Kidney epithelial cell (primary cell): ENCODE data around the gene BSX. TPM values are rescaled to one million over a fixed set of nuclear protein-coding genes. Genes with fewer than 3 reads are reported as not detected.

Experiments used
- DNase-seq: peaks from one replicate; pipeline ENCODE4 v3.0.0-alpha.2; 2010; ENCODE audit warnings: low read depth
- H3K27me3 ChIP-seq: 2 replicates; pipeline ENCODE4 v1.6.0; 2011; ENCODE audit warnings: low read length; ENCODE audit not compliant: control insufficient read depth, insufficient read depth
- H3K36me3 ChIP-seq: 2 replicates; pipeline ENCODE4 v1.5.1; 2011; ENCODE audit warnings: low read length; ENCODE audit not compliant: control insufficient read depth, insufficient read depth
- H3K4me3 ChIP-seq: 2 replicates; pipeline ENCODE4 v1.5.1; 2011; ENCODE audit warnings: low read depth, mild to moderate bottlenecking, control low read depth, low read length
- CTCF ChIP-seq: IDR thresholded peaks from 2 replicates; pipeline ENCODE4 v1.5.1; 2011; ENCODE audit warnings: mild to moderate bottlenecking, moderate library complexity, low read length, control low read depth, inconsistent platforms; ENCODE audit not compliant: insufficient read depth, poor library complexity, severe bottlenecking
- total RNA-seq: library from RNA; depleted of rRNA; stranded (reverse); fragments of >200 nt; gene quantifications from 2 replicates; pipeline ENCODE4 v1.2.3, GENCODE V29; 2015

Gene BSX
- total RNA-seq, 1 donor from 2014 or later, result not detected

DNA sequence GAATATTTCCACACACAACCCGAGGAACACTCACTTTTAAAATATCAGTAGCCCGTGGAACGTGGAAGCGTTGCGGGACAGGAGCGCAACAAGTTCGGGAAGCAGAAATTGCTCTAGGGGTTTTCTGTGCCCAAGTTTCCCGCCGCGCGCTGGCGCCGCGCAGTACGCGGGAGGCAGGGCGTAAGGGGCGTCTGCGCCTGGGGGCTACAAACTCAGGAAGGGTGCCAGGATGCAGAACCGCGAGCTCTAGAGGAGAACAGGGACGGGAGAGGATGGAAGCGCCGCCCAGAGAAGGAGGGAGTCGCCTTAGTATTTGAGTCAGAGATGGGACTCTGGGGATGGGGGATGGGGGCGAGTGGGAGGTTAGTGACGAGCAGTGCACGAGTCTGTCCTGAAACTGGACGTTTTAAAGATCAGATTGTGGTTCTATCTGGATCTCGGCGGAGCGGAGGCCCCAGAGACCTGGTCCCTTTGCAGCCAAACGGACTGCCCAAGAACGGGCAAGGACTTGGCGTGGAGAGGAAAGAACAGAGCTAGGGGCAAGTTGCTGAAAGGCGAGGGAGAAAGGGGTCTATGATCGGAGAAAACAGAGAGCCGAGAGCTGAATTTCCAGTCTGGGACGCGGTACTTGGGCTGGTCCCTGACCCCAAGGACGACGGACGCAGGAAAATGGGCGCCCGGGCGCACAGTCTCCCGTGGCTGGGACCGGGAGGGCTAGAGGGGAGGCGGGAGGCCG is 4.7 kb downstream of the BSX start:
- Histone ChIP-seq H3K27me3 (peaks cover 69% of the 10 kb centered on the region), H3K36me3 (no peaks in the 10 kb centered on the region), H3K4me3 (no peak overlapping the region)
- TF ChIP-seq CTCF, result no peak
- no peak for DNase-seq

DNA sequence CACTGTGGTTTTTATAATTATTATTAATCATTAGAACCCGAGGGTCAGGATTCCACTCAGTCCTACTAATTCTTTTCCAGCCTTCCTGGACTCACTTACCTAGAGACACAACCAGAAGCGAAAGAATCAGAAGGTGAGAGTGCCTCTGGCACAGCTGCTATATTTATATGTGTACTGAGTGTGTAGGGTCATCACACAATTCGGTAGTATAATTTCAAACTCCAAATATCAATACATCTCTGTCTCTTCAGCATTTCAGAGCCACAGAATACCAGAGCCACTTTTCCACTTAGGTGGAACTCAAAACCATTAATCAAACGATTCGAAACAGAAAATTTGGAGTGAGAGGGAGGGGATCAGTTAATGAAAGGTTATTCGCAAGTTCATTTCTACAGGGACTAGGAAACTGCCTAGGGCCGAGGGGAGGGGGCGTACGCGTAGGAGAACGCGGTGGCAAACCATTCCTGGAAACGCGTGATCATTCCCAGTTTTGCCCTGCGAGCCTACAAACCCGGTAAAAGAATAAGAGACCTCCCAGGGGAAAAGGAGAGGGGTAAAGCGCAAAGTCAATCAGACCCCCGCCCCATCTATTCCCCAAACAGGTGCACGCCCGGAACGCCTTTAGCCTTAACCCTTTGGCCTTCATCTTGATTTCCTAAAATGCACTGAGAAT is 5.4 kb downstream of the BSX start:
- no peak overlapping the region for H3K4me3 ChIP-seq
- DNase-seq, result no peak
- no peak for TF ChIP-seq CTCF
- H3K27me3 ChIP-seq, result peaks cover 62% of the 10 kb centered on the region
- no peaks in the 10 kb centered on the region for H3K36me3 ChIP-seq

DNA sequence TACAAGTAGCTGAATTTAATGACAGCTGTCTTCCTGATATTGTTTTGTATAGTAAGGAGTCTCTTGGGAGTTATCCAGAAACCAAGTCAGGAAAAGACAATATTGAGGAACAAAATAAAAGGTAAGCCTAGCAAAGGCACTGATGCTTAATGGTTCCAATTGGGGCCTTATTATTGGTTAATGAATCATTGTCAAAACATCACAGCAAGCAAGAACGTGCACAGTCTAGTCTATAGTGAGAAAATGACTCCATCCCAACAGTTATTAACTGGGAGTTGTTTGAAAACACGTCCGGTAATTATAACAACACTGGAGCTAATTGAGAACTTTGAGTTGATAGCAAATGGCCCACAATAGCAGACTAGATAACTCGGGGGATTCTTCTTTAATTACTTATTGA is 17.7 kb downstream of the BSX start:
- DNase-seq, result no peak
- no peaks in the 10 kb centered on the region for H3K36me3 ChIP-seq
- TF ChIP-seq CTCF, result no peak
- H3K27me3 ChIP-seq, result peaks cover 3% of the 10 kb centered on the region
- H3K4me3 ChIP-seq, result no peak overlapping the region

GRCh38 chr11:122954455-122954854 is 27.2 kb downstream of the BSX start:
- TF ChIP-seq CTCF, result no peak
- no peaks in the 10 kb centered on the region for H3K27me3 ChIP-seq
- H3K4me3 ChIP-seq, result no peak overlapping the region
- no peaks in the 10 kb centered on the region for H3K36me3 ChIP-seq
- DNase-seq, result no peak

- Histone ChIP-seq H3K27me3 (no peaks in the 10 kb centered on the region), H3K36me3 (no peaks in the 10 kb centered on the region), H3K4me3 (no peak overlapping the region)
- TF ChIP-seq CTCF, result no peak
- DNase-seq, result no peak
These were observed 30.4 kb downstream of the BSX start for GRCh38 chr11:122951211-122951610.
